T-cell (primary cell): ENCODE measurements around the gene ANLN. TPM values are rescaled to one million over a fixed set of nuclear protein-coding genes. Genes with fewer than 3 reads are reported as not detected.

ENCODE experiments used
- ATAC-seq, 4 experiments: fragments of 200-7000 bp in 3 of 4; fragments of 150-1000 bp in 1 of 4; cut with Tn5 transposase; replicated peaks in 1 of 4; 1 replicate in 3 of 4; 2 replicates in 1 of 4; pipeline ENCODE4 v1.10.0; 2021; ENCODE audit warnings: moderate library complexity in 3 of 4, mild to moderate bottlenecking in 2 of 4, moderate number of reproducible peaks in 1 of 4
- CTCF ChIA-PET, 2 donors: fragments of 300-600 bp; sonication (Branson Sonifier 250); formaldehyde crosslinking; loops; one replicate each; lab custom pipeline; 2022; ENCODE audit warnings: antibody characterized with exemption in 2 of 2; lab: Charles Lee
- POLR2A ChIA-PET, 2 donors: fragments of 300-600 bp; sonication (Branson Sonifier 250); formaldehyde crosslinking; loops; one replicate each; lab custom pipeline; 2022; ENCODE audit warnings: antibody characterized with exemption in 2 of 2; lab: Charles Lee
- DNase-seq, 35 experiments: peaks; one replicate each; pipeline versions ENCODE4 v3.0.0 to v3.0.0-alpha.2; 2013 to 2023
- H3K27ac ChIP-seq: one replicate; pipeline ENCODE4 v1.5.1; 2013; ENCODE audit warnings: low read length
- H3K27me3 ChIP-seq, 2 experiments: replicated peaks in 1 of 2; 1 replicate in 1 of 2; 2 replicates in 1 of 2; pipeline versions ENCODE4 v1.6.1 to v1.7.0; 2013; ENCODE audit warnings: low read length in 1 of 2, mixed read lengths in 1 of 2; ENCODE audit not compliant: control insufficient read depth in 2 of 2, insufficient read depth in 2 of 2; ENCODE audit errors: extremely low read depth in 1 of 2
- H3K36me3 ChIP-seq, 2 donors: 1 replicate in 1 of 2; 2 replicates in 1 of 2; pipeline versions ENCODE4 v1.6.1 to v1.7.0; 2013; ENCODE audit warnings: low read length in 1 of 2; ENCODE audit not compliant: control insufficient read depth in 2 of 2, insufficient read depth in 1 of 2; ENCODE audit errors: extremely low read depth in 1 of 2
- H3K4me1 ChIP-seq, 2 experiments: 1 replicate in 1 of 2; 2 replicates in 1 of 2; pipeline versions ENCODE4 v1.6.1 to v1.7.0; 2013; ENCODE audit warnings: low read length in 2 of 2, mixed read lengths in 1 of 2; ENCODE audit not compliant: insufficient read depth in 2 of 2, control insufficient read depth in 1 of 2; ENCODE audit errors: extremely low read depth in 1 of 2
- H3K4me3 ChIP-seq, 2 donors: 1 replicate in 1 of 2; 2 replicates in 1 of 2; pipeline versions ENCODE4 v1.5.1 to v1.7.0; 2013; ENCODE audit warnings: mild to moderate bottlenecking in 2 of 2, low read length in 1 of 2, moderate library complexity in 1 of 2; ENCODE audit not compliant: control insufficient read depth in 1 of 2; ENCODE audit errors: extremely low read depth in 1 of 2
- H3K9me3 ChIP-seq: 2 replicates; pipeline ENCODE4 v1.7.0; 2013
- H3K27ac Mint-ChIP-seq, 2 donors: one replicate each; pipeline ENCODE4 v1.8.0; 2020 to 2021; ENCODE audit warnings: mild to moderate bottlenecking in 2 of 2, mixed read lengths in 2 of 2
- H3K27me3 Mint-ChIP-seq, 2 donors: one replicate each; pipeline ENCODE4 v1.8.0; 2021 to 2022; ENCODE audit warnings: mixed read lengths in 2 of 2
- H3K36me3 Mint-ChIP-seq: one replicate; pipeline ENCODE4 v1.8.0; 2021; ENCODE audit warnings: mixed read lengths
- H3K4me1 Mint-ChIP-seq, 3 donors: one replicate each; pipeline ENCODE4 v1.8.0; 2020 to 2022; ENCODE audit warnings: mixed read lengths in 3 of 3, mild to moderate bottlenecking in 1 of 3
- H3K4me3 Mint-ChIP-seq, 3 donors: one replicate each; pipeline ENCODE4 v1.8.0; 2020 to 2022; ENCODE audit warnings: mild to moderate bottlenecking in 3 of 3, mixed read lengths in 3 of 3, moderate library complexity in 3 of 3
- H3K9me3 Mint-ChIP-seq, 3 donors: one replicate each; pipeline ENCODE4 v1.8.0; 2020 to 2022; ENCODE audit warnings: mixed read lengths in 3 of 3
- WGBS: methylation state at CpG from one replicate; pipeline ENCODE4 v1.1.5; 2013; ENCODE audit warnings: missing lambda C conversion rate; ENCODE audit not compliant: insufficient coverage; 5-methylcytosine and 5-hydroxymethylcytosine counted together
- total RNA-seq, 35 experiments: library from RNA in 6 of 35; stranded (reverse) in 6 of 35; fragments of 120-200 nt in 1 of 35; gene quantifications; one replicate each; pipeline versions ENCODE4 v1.2.1 to v1.2.4 and lab custom pipeline; 2013 to 2026

Gene ANLN
- total RNA-seq, 5 donors from 2014 or later (not counting 1 experiment from before 2014, with no cell fraction given), result 0.69 to 1.5 (median 1.1) TPM

- H3K36me3 ChIP-seq, result peaks cover 0 to 3% of the 10 kb centered on the region in 2 donors
- no peak overlapping the region for H3K4me3 ChIP-seq
- H3K4me1 Mint-ChIP-seq, result peaks cover 0 to 12% (median 0%) of the 10 kb centered on the region in 3 donors
- no peaks in the 10 kb centered on the region for H3K9me3 Mint-ChIP-seq
- H3K27ac ChIP-seq, result no peak overlapping the region
- H3K9me3 ChIP-seq, result no peaks in the 10 kb centered on the region
- no peaks in the 10 kb centered on the region for H3K4me1 ChIP-seq
- ChIA-PET CTCF (no interaction called here), POLR2A (no interaction called here)
- no peaks in the 10 kb centered on the region for H3K36me3 Mint-ChIP-seq
- H3K27me3 ChIP-seq, result no peaks in the 10 kb centered on the region
- H3K27me3 Mint-ChIP-seq, result no peaks in the 10 kb centered on the region
- no peak overlapping the region for H3K4me3 Mint-ChIP-seq
- H3K27ac Mint-ChIP-seq, result no peak overlapping the region
- ATAC-seq (no peak), DNase-seq (no peak)
- no CpG with 5 or more reads among the region's 1 CpG for WGBS
Measured at GRCh38 chr7:36409180-36409579, 19.5 kb downstream of the ANLN start.

GRCh38 chr7:36415144-36415543, 25.5 kb downstream of the ANLN start:
- Histone ChIP-seq H3K27me3 (no peaks in the 10 kb centered on the region), H3K9me3 (no peaks in the 10 kb centered on the region), H3K36me3 (no peaks in the 10 kb centered on the region), H3K27ac (no peak overlapping the region), H3K4me3 (no peak overlapping the region), H3K4me1 (no peaks in the 10 kb centered on the region)
- H3K4me1 Mint-ChIP-seq, result no peaks in the 10 kb centered on the region
- no peaks in the 10 kb centered on the region for H3K27me3 Mint-ChIP-seq
- CTCF ChIA-PET, result no interaction called here
- no CpG with 5 or more reads among the region's 2 CpGs for WGBS
- H3K4me3 Mint-ChIP-seq, result no peak overlapping the region
- no peaks in the 10 kb centered on the region for H3K9me3 Mint-ChIP-seq
- DNase-seq (no peak), ATAC-seq (no peak)
- no peaks in the 10 kb centered on the region for H3K36me3 Mint-ChIP-seq
- no peak overlapping the region for H3K27ac Mint-ChIP-seq
- POLR2A ChIA-PET, result no interaction called here

DNA sequence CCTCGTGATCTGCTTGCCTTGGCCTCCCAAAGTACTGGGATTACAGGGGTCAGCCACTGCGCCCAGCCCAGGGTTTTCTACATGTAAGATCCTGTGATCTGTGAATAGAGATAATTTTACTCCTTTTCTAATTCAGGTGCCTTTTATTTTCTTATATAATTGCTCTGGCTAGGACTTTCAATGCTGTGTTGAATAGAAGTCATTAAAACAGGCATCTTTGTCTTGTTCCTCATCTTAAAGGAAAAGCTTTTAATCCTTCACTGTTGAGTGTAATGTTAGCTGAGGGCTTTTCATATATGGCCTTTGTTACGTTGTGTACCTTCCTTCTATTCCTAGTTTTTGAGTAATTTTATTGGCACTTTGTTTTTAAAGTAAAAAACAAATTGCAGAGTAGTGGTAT, 26.6 kb downstream of the ANLN start:
- no peaks in the 10 kb centered on the region for H3K27me3 ChIP-seq
- CTCF ChIA-PET, result no interaction called here
- H3K4me1 Mint-ChIP-seq, result no peaks in the 10 kb centered on the region
- H3K36me3 ChIP-seq, result no peaks in the 10 kb centered on the region
- no peaks in the 10 kb centered on the region for H3K9me3 ChIP-seq
- ATAC-seq (no peak), DNase-seq (no peak)
- H3K9me3 Mint-ChIP-seq, result no peaks in the 10 kb centered on the region
- POLR2A ChIA-PET, result no interaction called here
- no peak overlapping the region for H3K4me3 ChIP-seq
- no peak overlapping the region for H3K27ac Mint-ChIP-seq
- no peaks in the 10 kb centered on the region for H3K27me3 Mint-ChIP-seq
- no CpG with 5 or more reads among the region's 3 CpGs for WGBS
- H3K27ac ChIP-seq, result no peak overlapping the region
- H3K36me3 Mint-ChIP-seq, result no peaks in the 10 kb centered on the region
- H3K4me1 ChIP-seq, result no peaks in the 10 kb centered on the region
- no peak overlapping the region for H3K4me3 Mint-ChIP-seq

DNA sequence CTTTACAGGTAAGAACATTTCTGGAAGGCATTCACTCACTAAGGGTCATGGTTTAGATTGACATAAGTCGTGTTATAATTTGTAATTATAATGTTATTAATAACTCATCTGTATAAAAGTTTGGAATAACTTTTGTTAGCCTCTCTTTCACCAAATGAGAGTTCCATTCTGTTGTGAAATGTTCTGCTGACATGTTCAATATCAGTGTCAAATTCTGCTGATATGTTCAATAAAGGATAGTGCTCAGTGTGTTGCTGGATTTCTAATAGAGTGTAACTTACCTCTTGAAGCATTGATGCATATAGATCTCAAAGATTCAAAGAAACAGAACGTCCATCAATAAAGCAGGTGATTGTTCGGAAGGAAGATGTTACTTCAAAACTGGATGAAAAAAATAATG, 30.6 kb downstream of the ANLN start:
- Histone ChIP-seq H3K27ac (no peak overlapping the region), H3K4me1 (no peaks in the 10 kb centered on the region), H3K4me3 (no peak overlapping the region), H3K9me3 (no peaks in the 10 kb centered on the region), H3K36me3 (no peaks in the 10 kb centered on the region), H3K27me3 (no peaks in the 10 kb centered on the region)
- no peak for DNase-seq
- Mint-ChIP-seq H3K27me3 (no peaks in the 10 kb centered on the region), H3K9me3 (no peaks in the 10 kb centered on the region), H3K36me3 (no peaks in the 10 kb centered on the region), H3K4me1 (no peaks in the 10 kb centered on the region), H3K4me3 (no peak overlapping the region), H3K27ac (no peak overlapping the region)
- no peak for ATAC-seq
- no CpG with 5 or more reads among the region's 3 CpGs for WGBS
- ChIA-PET POLR2A (interaction anchor here (0.6 to 0.7 kb wide), 3 partner anchors 28 to 53 kb away, joined by 3 to 5 read pairs (median 4); no protein-coding TSS in a partner anchor), CTCF (no interaction called here)

- ATAC-seq (no peak), DNase-seq (no peak)
- no peaks in the 10 kb centered on the region for H3K4me1 ChIP-seq
- CTCF ChIA-PET, result no interaction called here
- POLR2A ChIA-PET, result no interaction called here
- no peaks in the 10 kb centered on the region for H3K9me3 Mint-ChIP-seq
- H3K4me3 ChIP-seq, result no peak overlapping the region
- H3K36me3 ChIP-seq, result no peaks in the 10 kb centered on the region
- no peak overlapping the region for H3K4me3 Mint-ChIP-seq
- no peak overlapping the region for H3K27ac Mint-ChIP-seq
- no CpG with 5 or more reads among the region's 3 CpGs for WGBS
- H3K27me3 Mint-ChIP-seq, result no peaks in the 10 kb centered on the region
- no peaks in the 10 kb centered on the region for H3K27me3 ChIP-seq
- H3K4me1 Mint-ChIP-seq, result peaks cover 0 to 3% (median 0%) of the 10 kb centered on the region in 3 donors
- no peaks in the 10 kb centered on the region for H3K36me3 Mint-ChIP-seq
- no peaks in the 10 kb centered on the region for H3K9me3 ChIP-seq
- H3K27ac ChIP-seq, result no peak overlapping the region
Measured at GRCh38 chr7:36422072-36422471, 32.4 kb downstream of the ANLN start.

DNA sequence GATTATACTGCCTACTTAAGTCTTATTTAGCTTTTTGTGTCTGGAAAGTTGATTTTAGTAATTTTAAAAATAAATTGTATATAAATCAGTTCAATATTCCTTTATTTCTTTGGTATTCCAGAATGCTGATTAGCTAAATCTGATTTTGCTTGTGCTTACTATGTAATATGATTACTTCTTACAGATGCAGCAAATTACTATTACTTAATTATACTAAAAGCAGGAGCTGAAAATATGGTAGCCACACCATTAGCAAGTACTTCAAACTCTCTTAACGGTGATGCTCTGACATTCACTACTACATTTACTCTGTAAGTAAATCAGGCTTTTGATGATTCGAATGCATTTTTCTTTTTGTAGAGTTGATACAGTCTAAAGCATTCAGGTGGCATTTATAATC, 34.0 kb downstream of the ANLN start:
- CTCF ChIA-PET, result no interaction called here
- no peaks in the 10 kb centered on the region for H3K9me3 Mint-ChIP-seq
- no peak for ATAC-seq

DNA sequence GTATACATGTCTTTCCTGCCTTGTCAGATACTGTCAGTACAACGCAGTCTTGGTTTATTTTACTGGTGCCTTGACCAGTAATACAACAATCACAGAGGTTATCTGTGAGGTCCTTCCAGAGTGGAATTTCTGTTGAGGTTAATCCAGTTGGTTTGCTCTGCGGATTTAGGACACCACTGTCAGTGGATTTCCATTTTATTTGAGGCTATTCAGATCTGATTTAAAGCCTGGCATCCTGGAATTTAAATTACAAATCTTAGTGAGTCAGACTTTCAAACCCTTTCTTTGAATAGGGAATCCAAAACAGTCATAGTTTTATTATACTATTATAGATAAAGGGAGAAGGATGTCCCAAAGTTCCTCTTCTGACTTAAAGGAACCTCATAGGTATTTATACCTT, 40.5 kb downstream of the ANLN start:
- no peak overlapping the region for H3K27ac Mint-ChIP-seq
- DNase-seq (no peak), ATAC-seq (no peak)
- ChIA-PET CTCF (no interaction called here), POLR2A (no interaction called here)
- no CpG with 5 or more reads among the region's 2 CpGs for WGBS
- no peaks in the 10 kb centered on the region for H3K27me3 ChIP-seq
- no peaks in the 10 kb centered on the region for H3K4me1 ChIP-seq
- H3K4me1 Mint-ChIP-seq, result peaks cover 0 to 3% (median 0%) of the 10 kb centered on the region in 3 donors
- no peak overlapping the region for H3K4me3 ChIP-seq
- H3K27me3 Mint-ChIP-seq, result no peaks in the 10 kb centered on the region
- peaks cover 6% of the 10 kb centered on the region for H3K36me3 Mint-ChIP-seq
- peaks cover 5 to 11% (median 6%) of the 10 kb centered on the region in 3 donors for H3K9me3 Mint-ChIP-seq
- H3K9me3 ChIP-seq, result no peaks in the 10 kb centered on the region
- H3K4me3 Mint-ChIP-seq, result no peak overlapping the region
- no peak overlapping the region for H3K27ac ChIP-seq
- H3K36me3 ChIP-seq, result no peaks in the 10 kb centered on the region

More for the DNA sequence above, 34.0 kb downstream of the ANLN start:
- Histone ChIP-seq H3K9me3 (no peaks in the 10 kb centered on the region), H3K4me3 (no peak overlapping the region), H3K4me1 (no peaks in the 10 kb centered on the region), H3K36me3 (no peaks in the 10 kb centered on the region), H3K27ac (no peak overlapping the region), H3K27me3 (no peaks in the 10 kb centered on the region)
- Mint-ChIP-seq H3K27ac (no peak overlapping the region), H3K27me3 (no peaks in the 10 kb centered on the region), H3K36me3 (no peaks in the 10 kb centered on the region), H3K4me3 (no peak overlapping the region), H3K4me1 (peaks cover 0 to 3% (median 0%) of the 10 kb centered on the region in 3 donors)
- POLR2A ChIA-PET, result no interaction called here
- no peak for DNase-seq
- no CpG with 5 or more reads among the region's 2 CpGs for WGBS
